GM12892 (cell line): ENCODE measurements around the gene YTHDF1. TPM values are rescaled to one million over a fixed set of nuclear protein-coding genes. Genes with fewer than 3 reads are reported as not detected.

Experiments
- DNase-seq: peaks from one replicate; pipeline ENCODE4 v3.0.0; 2011; ENCODE audit not compliant: insufficient read length
- FAIRE-seq: peaks from 2 replicates; lab custom pipeline; 2011; peaks lifted over from hg19 to GRCh38; lab: Jason Lieb, UNC
- POLR2A ChIP-seq: IDR thresholded peaks from 2 replicates; pipeline ENCODE4 v1.6.1; 2011; ENCODE audit warnings: low read depth, low read length, control low read depth
- POLR2AphosphoS5 ChIP-seq: IDR thresholded peaks from 2 replicates; pipeline ENCODE4 v1.6.1; 2011; ENCODE audit warnings: low read depth, low read length, control low read depth
- TAF1 ChIP-seq: IDR thresholded peaks from 2 replicates; pipeline ENCODE4 v1.6.1; 2011; ENCODE audit warnings: low read depth, mild to moderate bottlenecking, control low read depth, low read length, borderline replicate concordance
- polyA plus RNA-seq: library from polyadenylated mRNA; unstranded; fragments of >200 nt; gene quantifications from one replicate; pipeline ENCODE4 v1.2.1, GENCODE V29; 2012; ENCODE audit warnings: missing spikeins, inconsistent platforms; ENCODE audit not compliant: missing spikeins

The YTHDF1 gene
- polyA plus RNA-seq = 15.6 TPM

GRCh38 chr20:63216041-63216848, at the start of gene YTHDF1:
TSS of gene YTHDF1 (minus strand) at chr20:63216131. CDS start at chr20:63215892, 239 bp downstream.
- peak; percentile 100 for DNase-seq
- FAIRE-seq = peak; percentile 96
- TF ChIP-seq POLR2A = peak; percentile 45; the same call in 1 of the 2 replicates
- no peak for TF ChIP-seq TAF1
- TF ChIP-seq POLR2AphosphoS5 = 0 out of 2 replicates have a peak, but pooled peaks have one; percentile 36

DNA sequence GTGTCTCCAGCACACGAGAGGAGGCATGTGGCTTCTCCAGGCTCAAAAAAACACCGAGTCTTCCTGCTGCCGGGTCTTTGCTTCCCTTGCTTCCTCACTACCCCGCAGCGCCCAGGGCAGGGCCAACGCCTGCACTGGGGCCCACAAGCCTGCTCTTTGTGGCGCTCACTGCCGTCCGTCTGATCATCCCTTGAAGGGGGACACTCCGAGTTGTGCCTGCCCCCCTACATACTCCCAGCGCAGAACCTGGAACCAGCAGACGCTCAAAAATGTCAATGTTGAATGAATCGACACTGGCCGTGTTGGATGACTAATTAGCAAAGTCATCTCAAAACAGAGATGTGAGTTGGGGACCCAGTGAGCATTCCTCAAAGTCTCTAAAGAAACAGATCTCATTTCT, 48.6 kb upstream of the YTHDF1 start:
- TF ChIP-seq POLR2AphosphoS5 (no peak), TAF1 (no peak), POLR2A (no peak)
- DNase-seq (no peak), FAIRE-seq (no peak)

DNA sequence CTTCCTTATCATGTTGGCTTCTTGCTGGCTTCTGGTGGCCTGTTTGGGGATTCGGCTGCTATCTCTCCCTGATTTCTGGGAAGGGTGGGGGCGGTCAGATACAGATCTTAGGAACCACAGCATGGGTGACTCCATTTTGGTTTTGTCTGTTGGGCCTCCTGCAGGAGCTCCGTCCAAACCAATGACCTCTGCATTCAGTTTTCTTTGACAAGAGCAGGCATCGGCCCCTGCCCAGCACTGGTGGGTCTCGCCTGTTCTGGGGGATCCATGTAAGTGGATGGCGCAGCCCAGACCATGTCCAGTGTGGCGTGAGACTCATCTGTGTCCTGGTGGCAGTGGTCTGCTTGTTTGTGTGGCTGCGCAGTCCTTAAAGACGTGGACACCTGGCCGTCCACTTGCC, 48.1 kb upstream of the YTHDF1 start:
- TF ChIP-seq POLR2AphosphoS5 (no peak), TAF1 (no peak), POLR2A (no peak)
- FAIRE-seq = no peak
- no peak for DNase-seq

- DNase-seq (no peak), FAIRE-seq (no peak)
- no peak for TF ChIP-seq TAF1
- no peak for TF ChIP-seq POLR2AphosphoS5
- TF ChIP-seq POLR2A = no peak
Observed at GRCh38 chr20:63262836-63263235, 46.9 kb upstream of the YTHDF1 start.

DNA sequence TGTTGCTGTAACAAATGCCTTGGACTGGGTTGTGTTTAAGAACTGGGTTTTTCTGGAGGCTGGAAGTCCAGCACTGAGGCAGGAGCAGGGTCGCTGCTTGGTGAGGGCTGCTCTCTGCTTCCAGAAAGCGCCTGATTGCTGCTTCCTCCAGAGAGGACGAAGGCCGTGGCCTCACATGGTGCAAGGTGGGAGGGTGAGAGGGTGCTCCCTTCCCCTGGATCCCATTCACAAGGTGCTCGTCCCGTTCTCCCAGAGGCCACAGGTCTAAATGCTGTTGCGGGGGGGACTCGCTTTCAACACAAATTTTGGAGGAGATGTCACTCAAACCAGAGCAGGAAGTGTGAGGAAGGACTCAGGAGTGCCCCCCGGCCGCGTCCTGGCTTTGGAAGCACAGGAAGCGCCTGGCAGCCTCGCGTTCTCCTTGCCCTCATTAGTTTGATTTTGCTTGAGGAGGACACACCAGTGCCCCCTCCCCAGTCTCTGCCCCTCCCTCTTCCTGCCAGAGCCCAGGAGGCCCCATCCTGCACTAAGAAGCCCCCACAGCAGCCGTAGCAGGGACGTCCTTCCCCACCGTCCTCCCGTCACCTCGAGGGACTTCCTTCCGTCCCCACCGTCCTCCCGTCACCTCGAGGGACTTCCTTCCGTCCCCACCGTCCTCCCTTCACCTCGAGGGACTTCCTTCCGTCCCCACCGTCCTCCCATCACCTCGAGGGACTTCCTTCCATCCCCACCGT, 46.0 kb upstream of the YTHDF1 start:
- no peak for TF ChIP-seq POLR2A
- TF ChIP-seq TAF1 = no peak
- no peak for TF ChIP-seq POLR2AphosphoS5
- no peak for FAIRE-seq

GRCh38 chr20:63261060-63261794, 45.3 kb upstream of the YTHDF1 start:
- FAIRE-seq (no peak), DNase-seq (no peak)
- TF ChIP-seq POLR2A = no peak
- TF ChIP-seq POLR2AphosphoS5 = no peak
- no peak for TF ChIP-seq TAF1

More for the DNA sequence above, 46.0 kb upstream of the YTHDF1 start:
- DNase-seq = no peak

DNA sequence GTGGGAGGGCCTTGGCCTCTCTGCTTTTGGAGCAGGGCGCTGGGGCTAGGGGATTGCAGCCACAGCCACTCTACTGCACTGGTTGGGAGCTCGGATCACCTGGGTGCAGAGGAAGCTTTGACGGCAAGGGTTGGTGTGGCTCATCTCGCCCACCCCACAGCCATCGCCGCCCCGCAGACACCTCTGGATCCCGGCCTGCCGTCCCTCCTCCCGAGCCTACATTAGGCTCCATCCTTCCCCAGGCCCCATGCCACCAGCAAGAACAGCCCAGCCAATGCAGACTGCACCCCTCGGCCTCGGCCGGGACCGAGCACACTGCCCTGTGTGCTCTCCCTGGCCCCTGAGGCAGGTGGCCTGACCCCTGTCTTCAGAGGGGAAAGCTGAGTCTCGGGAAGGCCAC, 44.6 kb upstream of the YTHDF1 start:
- FAIRE-seq (no peak), DNase-seq (no peak)
- TF ChIP-seq POLR2AphosphoS5 (no peak), TAF1 (no peak), POLR2A (no peak)

DNA sequence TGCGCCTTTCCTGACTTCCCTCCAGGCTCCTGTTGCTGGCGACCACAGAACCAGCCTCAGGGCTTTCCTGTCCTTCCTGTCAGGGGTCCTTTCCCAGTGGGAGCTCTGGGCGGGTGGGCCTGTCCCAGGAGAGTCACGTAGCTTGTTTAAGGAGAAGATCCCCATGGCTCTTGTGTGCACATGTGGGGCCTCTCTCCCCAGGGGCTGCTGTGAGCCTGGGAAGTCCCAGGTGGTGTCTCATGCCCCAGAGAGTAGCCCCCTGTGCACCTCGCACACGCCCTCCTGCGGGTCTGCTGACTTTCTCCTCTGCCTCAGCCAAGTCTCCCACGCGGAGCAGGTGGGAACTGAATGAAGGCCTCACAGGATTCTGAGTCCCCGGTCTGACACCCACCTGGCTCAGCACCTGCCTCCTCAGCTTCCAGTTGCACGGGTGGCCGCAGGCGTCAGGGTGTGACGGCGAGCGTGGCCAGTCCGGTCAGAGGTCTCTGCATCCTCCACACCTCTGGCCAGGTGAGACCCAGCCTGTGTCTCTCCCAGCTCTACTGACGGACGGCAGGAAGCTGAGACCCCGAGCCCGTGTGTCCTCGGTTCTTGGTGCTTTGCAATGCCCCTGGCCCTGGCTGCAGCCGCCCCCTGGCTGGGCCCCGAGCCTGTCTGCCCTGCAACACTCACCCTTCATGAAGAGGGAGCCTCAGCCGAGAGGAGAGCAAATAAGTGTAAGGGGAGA, 44.0 kb upstream of the YTHDF1 start:
- TF ChIP-seq POLR2A = no peak
- TF ChIP-seq POLR2AphosphoS5 = no peak
- TF ChIP-seq TAF1 = no peak
- FAIRE-seq (no peak), DNase-seq (no peak)

DNA sequence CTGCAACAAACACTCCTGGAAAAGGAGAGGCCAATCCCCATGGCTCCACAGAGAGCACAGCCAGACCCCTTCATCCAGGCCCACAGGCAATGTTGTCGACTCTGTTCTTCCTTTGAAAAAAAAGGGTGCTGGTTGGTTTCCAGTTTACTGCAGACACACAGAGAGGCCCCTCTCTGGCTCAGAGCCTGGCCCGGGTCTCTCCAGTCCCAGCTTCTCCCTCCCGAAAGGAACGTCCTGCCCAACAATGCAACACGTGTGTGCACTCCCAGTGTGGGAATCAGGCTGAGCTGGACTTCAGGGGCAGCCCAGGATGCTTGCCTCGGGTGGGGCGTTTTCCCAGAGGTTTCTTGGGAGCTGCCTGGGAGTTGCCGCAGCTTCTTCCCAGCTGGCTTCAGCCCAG, 42.9 kb upstream of the YTHDF1 start:
- FAIRE-seq = no peak

GRCh38 chr20:63257629-63258028, 41.7 kb upstream of the YTHDF1 start:
- DNase-seq (no peak), FAIRE-seq (no peak)
- TF ChIP-seq TAF1 (no peak), POLR2A (no peak), POLR2AphosphoS5 (no peak)

More for the DNA sequence above, 42.9 kb upstream of the YTHDF1 start:
- DNase-seq = no peak
- TF ChIP-seq POLR2A = no peak
- no peak for TF ChIP-seq TAF1
- TF ChIP-seq POLR2AphosphoS5 = no peak
